Spleen (tissue), 11 donors: ENCODE results near the gene IMMP1L. TPM values are rescaled to one million over a fixed set of nuclear protein-coding genes. Genes with fewer than 3 reads are reported as not detected.

Experiments used
- DNase-seq: peaks from one replicate; pipeline ENCODE4 v3.0.0-alpha.2; 2020
- H3K27ac ChIP-seq, 8 donors: fragments of 200-600 bp; sonication (generic) in 7 of 8; 1 replicate in 4 of 8; 2 replicates in 4 of 8; pipeline versions ENCODE4 v1.5.0 to v1.8.0; 2016 to 2021; ENCODE audit warnings: inconsistent platforms in 4 of 8, mild to moderate bottlenecking in 4 of 8, moderate library complexity in 1 of 8
- H3K27me3 ChIP-seq, 7 donors: fragments of 200-600 bp; sonication (generic) in 6 of 7; replicated peaks in 1 of 7; 1 replicate in 4 of 7; 2 replicates in 3 of 7; pipeline versions ENCODE4 v1.5.0 to v1.8.0; 2016 to 2021; ENCODE audit warnings: inconsistent platforms in 3 of 7, mild to moderate bottlenecking in 1 of 7
- H3K36me3 ChIP-seq, 6 donors: fragments of 200-600 bp; sonication (generic) in 5 of 6; 1 replicate in 4 of 6; 2 replicates in 2 of 6; pipeline versions ENCODE4 v1.5.0 to v1.8.0; 2016 to 2021; ENCODE audit warnings: inconsistent platforms in 2 of 6
- H3K4me1 ChIP-seq, 6 donors: fragments of 200-600 bp; sonication (generic) in 5 of 6; 1 replicate in 3 of 6; 2 replicates in 3 of 6; pipeline versions ENCODE4 v1.5.0 to v1.8.0; 2016 to 2021; ENCODE audit warnings: inconsistent platforms in 3 of 6
- H3K4me3 ChIP-seq, 8 donors: fragments of 200-600 bp; sonication (generic) in 7 of 8; 1 replicate in 4 of 8; 2 replicates in 4 of 8; pipeline versions ENCODE4 v1.5.0 to v1.8.0; 2016 to 2021; ENCODE audit warnings: inconsistent platforms in 4 of 8, mild to moderate bottlenecking in 4 of 8, moderate library complexity in 2 of 8
- H3K9me3 ChIP-seq, 8 donors: fragments of 200-600 bp; sonication (generic) in 7 of 8; 1 replicate in 4 of 8; 2 replicates in 4 of 8; pipeline versions ENCODE4 v1.5.0 to v1.8.0; 2016 to 2021; ENCODE audit warnings: inconsistent platforms in 4 of 8
- POLR2A ChIP-seq, 3 donors: fragments of 450-650 bp; IDR thresholded peaks; one replicate each; pipeline ENCODE4 v1.5.1; 2017; ENCODE audit warnings: antibody characterized with exemption in 3 of 3, mild to moderate bottlenecking in 1 of 3
- POLR2AphosphoS5 ChIP-seq, 3 donors: sonication (generic); formaldehyde crosslinking; IDR thresholded peaks; one replicate each; pipeline ENCODE4 v1.5.1; 2017; ENCODE audit warnings: antibody characterized with exemption in 3 of 3
- WGBS, 5 donors: extraction: QIAGEN DNeasy Blood & Tissue Kit in 3 of 5; methylation state at CpG; one replicate each; pipeline versions ENCODE4 v1.1.5 to v1.1.7; 2013 to 2018; 5-methylcytosine and 5-hydroxymethylcytosine counted together
- intact Hi-C: fragments of 100-400 bp; cut with DNase I; formaldehyde crosslinking; loops from one replicate; pipeline ENCODE4 v1.15.0; 2023; ENCODE audit warnings: low total_unique reads
- polyA plus RNA-seq, 3 donors: library from polyadenylated mRNA; stranded (reverse); fragments of 200-250 nt; gene quantifications; one replicate each; pipeline ENCODE4 v1.2.1, GENCODE V29; 2013
- total RNA-seq, 7 donors: library from RNA; depleted of rRNA in 3 of 7; stranded (reverse); fragments of >200 nt in 3 of 7; fragmentation: NEBNext Ultra II Directional in 4 of 7; extraction: Animal tissue kit (Norgen Biotek cat#: 25700) in 4 of 7; gene quantifications; one replicate each; pipeline versions ENCODE4 v1.1.0 to v1.2.1, GENCODE V29; 2016 to 2021
- TF ChIP-seq, protein P1 (sequence below), 11 experiments: fragments of 200-600 bp in 7 of 11; fragments of 450-650 bp in 4 of 11; sonication (generic) in 4 of 11; IDR thresholded peaks in 8 of 11; conservative IDR thresholded peaks in 3 of 11; 1 replicate in 7 of 11; 2 replicates in 4 of 11; pipeline versions ENCODE4 v1.4.0 to v1.8.0; 2016 to 2021; ENCODE audit warnings: antibody characterized with exemption in 11 of 11, inconsistent platforms in 4 of 11, mild to moderate bottlenecking in 1 of 11
- donor health status: healthy with polysubstance abuse.
- donor health status: DM: no; HTN: no; CAD: no; lungs with moderate emphysema.
- donor health status: DM: no; HTN: no; CAD: no.
- donor health status: Bipolar disorder and iron deficiency.
- donor health status: healthy.
- donor health status: DM: no; HTN: no; CAD: no.
- donor health status: DM: yes; HTN: yes; CAD: no.

Gene IMMP1L
- total and polyA plus RNA-seq, 10 donors, result 13.5 to 33.1 (median 20.1) TPM

DNA sequence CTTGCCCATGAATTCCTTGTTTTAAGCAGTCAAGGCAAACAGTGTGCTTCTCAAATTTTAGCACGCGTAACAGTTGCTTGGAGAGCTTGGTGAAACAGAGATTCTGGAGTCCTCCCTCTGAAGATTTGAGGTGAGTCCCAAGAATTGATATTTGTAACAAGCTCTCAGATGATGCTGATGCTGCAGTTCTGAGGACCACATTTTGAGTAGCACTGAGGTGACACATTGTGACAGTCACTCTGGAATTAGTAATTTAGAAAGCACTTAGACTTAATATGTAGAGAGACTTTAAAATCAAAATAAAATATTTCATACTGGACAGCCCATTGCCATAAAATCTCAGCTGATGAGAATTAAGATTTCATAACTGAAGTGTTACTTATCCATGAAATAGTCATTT lies 101.2 kb downstream of the IMMP1L start:
- no peak overlapping the region for H3K27ac ChIP-seq
- H3K9me3 ChIP-seq, result peaks cover 0 to 8% (median 0%) of the 10 kb centered on the region in 8 donors
- intact Hi-C loops, result no loop called here
- H3K4me3 ChIP-seq, result no peak overlapping the region
- TF ChIP-seq, protein P1, sequence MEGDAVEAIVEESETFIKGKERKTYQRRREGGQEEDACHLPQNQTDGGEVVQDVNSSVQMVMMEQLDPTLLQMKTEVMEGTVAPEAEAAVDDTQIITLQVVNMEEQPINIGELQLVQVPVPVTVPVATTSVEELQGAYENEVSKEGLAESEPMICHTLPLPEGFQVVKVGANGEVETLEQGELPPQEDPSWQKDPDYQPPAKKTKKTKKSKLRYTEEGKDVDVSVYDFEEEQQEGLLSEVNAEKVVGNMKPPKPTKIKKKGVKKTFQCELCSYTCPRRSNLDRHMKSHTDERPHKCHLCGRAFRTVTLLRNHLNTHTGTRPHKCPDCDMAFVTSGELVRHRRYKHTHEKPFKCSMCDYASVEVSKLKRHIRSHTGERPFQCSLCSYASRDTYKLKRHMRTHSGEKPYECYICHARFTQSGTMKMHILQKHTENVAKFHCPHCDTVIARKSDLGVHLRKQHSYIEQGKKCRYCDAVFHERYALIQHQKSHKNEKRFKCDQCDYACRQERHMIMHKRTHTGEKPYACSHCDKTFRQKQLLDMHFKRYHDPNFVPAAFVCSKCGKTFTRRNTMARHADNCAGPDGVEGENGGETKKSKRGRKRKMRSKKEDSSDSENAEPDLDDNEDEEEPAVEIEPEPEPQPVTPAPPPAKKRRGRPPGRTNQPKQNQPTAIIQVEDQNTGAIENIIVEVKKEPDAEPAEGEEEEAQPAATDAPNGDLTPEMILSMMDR (IDR thresholded peaks at IDR 0.05 in 8 of 11, conservative IDR thresholded peaks at IDR 0.05 in 3 of 11), result no peak
- TF ChIP-seq POLR2A (IDR thresholded peaks at IDR 0.05) (no peak), POLR2AphosphoS5 (IDR thresholded peaks at IDR 0.05) (no peak)
- no peak for DNase-seq
- H3K36me3 ChIP-seq, result peaks cover 0 to 4% (median 0%) of the 10 kb centered on the region in 6 donors
- WGBS, 5 donors, result 96 to 99% (median 98%) methylated on average over 2 of the region's 2 CpGs
- H3K4me1 ChIP-seq, result no peaks in the 10 kb centered on the region
- no peaks in the 10 kb centered on the region for H3K27me3 ChIP-seq

DNA sequence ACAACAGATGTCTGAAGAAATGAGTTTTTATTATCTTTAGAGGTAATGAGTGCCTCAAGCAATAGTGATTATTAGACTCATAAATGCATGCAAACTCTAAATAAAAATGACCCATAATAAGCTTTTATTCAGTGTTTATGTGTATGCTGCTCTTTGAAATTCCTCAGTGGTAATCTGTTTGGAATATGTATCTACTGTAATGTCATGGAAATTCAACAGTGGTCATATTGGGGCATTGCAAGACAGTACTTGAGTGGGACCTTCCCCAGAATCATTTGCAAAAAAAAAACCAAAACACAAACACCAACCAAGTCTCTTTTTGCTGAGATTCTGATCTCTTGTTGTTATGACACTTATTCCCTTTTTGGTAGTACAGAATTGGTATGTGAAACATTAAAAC lies 104.8 kb downstream of the IMMP1L start:
- TF ChIP-seq, protein P1 (IDR thresholded peaks at IDR 0.05 in 8 of 11, conservative IDR thresholded peaks at IDR 0.05 in 3 of 11), result no peak
- TF ChIP-seq POLR2AphosphoS5 (IDR thresholded peaks at IDR 0.05) (no peak), POLR2A (IDR thresholded peaks at IDR 0.05) (no peak)
- peaks cover 0 to 10% (median 0%) of the 10 kb centered on the region in 6 donors for H3K36me3 ChIP-seq
- no peaks in the 10 kb centered on the region for H3K4me1 ChIP-seq
- H3K27me3 ChIP-seq, result no peaks in the 10 kb centered on the region
- no peak overlapping the region for H3K27ac ChIP-seq
- no peak overlapping the region for H3K4me3 ChIP-seq
- no peak for DNase-seq
- intact Hi-C loops, result no loop called here
- H3K9me3 ChIP-seq, result peaks cover 0 to 8% (median 2%) of the 10 kb centered on the region in 8 donors

DNA sequence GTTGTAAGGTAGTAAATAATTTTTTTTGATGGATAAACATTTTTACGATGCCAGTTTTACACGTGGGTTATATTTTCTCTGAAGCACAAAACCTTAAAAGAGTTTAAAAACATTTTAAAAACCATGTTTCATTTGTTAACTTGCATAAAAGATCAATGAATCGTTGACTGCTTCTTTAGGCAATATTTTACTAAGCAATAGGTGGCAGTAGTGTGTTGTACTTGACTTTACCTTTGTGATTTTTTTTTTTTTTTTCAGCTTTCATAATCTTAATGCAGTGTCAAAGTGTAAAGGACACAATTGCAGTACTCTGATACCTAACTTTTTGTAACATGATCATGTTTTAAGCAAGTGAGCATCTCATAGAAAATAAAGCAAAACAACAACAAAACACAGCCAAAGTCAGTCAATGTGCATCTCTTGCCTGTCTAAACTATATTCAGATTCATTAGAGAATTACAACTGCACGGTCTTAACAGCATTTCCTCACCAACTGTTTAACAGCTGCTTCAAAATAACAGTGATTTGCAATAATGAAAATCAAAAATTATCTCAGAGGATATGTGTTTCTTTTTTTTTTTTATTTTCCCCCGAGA lies 112.1 kb downstream of the IMMP1L start:
- Histone ChIP-seq H3K4me1 (no peaks in the 10 kb centered on the region), H3K36me3 (peaks cover 0 to 26% (median 0%) of the 10 kb centered on the region in 6 donors), H3K4me3 (no peak overlapping the region), H3K27me3 (no peaks in the 10 kb centered on the region), H3K9me3 (peaks cover 0 to 23% (median 18%) of the 10 kb centered on the region in 8 donors), H3K27ac (no peak overlapping the region)
- 58 to 61% (median 60%) methylated on average over 5 of the region's 5 CpGs for WGBS, 5 donors
- no peak for TF ChIP-seq POLR2AphosphoS5 (IDR thresholded peaks at IDR 0.05)
- no peak for TF ChIP-seq POLR2A (IDR thresholded peaks at IDR 0.05)
- TF ChIP-seq, protein P1 (IDR thresholded peaks at IDR 0.05 in 8 of 11, conservative IDR thresholded peaks at IDR 0.05 in 3 of 11), result peak in 9 of 11 experiments; percentile 10 to 55 (median 39)
- no peak for DNase-seq
- intact Hi-C loops, result loop anchor here (10.0 kb wide), 2 partner anchors 477 to 607 kb away; no protein-coding TSS in a partner anchor

DNA sequence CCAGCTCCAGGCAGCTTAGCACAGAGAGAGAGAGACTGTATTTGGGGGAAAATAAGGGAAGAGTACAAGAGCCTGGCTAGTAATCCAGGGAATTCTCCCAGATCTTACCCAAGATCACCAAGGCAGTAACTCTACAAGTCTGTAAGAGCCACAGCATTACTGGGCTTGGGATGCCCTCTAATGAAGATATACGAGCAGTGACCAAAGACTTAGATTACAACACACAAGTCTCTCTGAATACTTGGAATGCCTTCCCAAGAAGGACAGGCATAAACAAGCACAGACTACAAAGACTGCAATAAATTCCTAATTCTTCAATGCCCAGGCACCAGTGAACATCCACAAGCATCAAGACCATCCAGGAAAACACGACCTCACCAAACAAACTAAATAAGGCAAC lies 122.0 kb downstream of the IMMP1L start:
- WGBS, 5 donors, result 85 to 98% (median 89%) methylated on average over 2 of the region's 2 CpGs
- peaks cover 0 to 6% (median under 1%) of the 10 kb centered on the region in 8 donors for H3K9me3 ChIP-seq
- H3K36me3 ChIP-seq, result peaks cover 0 to 18% (median 0%) of the 10 kb centered on the region in 6 donors
- no peaks in the 10 kb centered on the region for H3K27me3 ChIP-seq
- no peak for DNase-seq
- H3K4me1 ChIP-seq, result no peaks in the 10 kb centered on the region
- no peak overlapping the region for H3K4me3 ChIP-seq
- TF ChIP-seq POLR2A (IDR thresholded peaks at IDR 0.05) (no peak), POLR2AphosphoS5 (IDR thresholded peaks at IDR 0.05) (no peak)
- TF ChIP-seq, protein P1 (IDR thresholded peaks at IDR 0.05 in 8 of 11, conservative IDR thresholded peaks at IDR 0.05 in 3 of 11), result no peak
- intact Hi-C loops, result no loop called here
- no peak overlapping the region for H3K27ac ChIP-seq
